HG03108 (cell line): ENCODE results near the gene CFDP1.
A peak's percentile ranks its signal among the peaks of the same experiment; 100 is the strongest.

Experiments
- ATAC-seq: cut with Tn5 transposase; IDR thresholded peaks from one replicate; pipeline ENCODE4 v1.9.1; 2021; ENCODE audit warnings: moderate library complexity; ENCODE audit not compliant: unreplicated experiment

The CFDP1 gene

DNA sequence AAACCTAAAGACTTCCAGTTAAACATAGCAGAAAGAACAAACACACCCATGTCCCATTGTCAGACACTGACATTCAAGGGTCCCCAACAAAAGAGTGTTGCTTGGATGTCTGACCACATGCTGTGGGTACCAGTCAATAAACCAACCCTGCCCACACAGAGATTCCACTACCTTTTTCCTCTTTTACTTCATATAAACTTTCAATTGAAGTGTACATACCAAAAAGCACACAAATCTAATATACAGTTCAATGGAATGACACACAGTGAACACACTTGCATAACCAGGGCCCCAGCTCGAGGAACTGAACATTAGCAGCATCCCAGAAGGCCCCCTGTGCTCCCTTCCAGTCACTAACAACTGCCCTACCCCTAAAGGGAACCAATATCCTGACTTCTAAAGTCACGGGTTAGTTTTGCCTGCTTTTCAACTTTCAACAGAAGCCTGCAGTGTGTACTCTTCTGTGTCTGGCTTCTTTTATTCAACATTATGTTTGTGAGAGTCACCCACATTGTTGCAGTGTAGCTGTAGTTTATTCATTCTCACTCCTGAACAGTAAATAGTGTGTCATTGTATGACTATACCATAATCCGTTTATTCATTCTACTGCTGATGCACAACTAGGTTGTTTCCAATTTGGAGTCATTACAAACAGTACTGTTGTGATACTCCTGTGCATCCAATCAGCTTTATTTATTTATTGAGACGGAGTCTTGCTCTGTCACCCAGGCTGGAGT, 18.0 kb downstream of the CFDP1 start:
- no peak for ATAC-seq

DNA sequence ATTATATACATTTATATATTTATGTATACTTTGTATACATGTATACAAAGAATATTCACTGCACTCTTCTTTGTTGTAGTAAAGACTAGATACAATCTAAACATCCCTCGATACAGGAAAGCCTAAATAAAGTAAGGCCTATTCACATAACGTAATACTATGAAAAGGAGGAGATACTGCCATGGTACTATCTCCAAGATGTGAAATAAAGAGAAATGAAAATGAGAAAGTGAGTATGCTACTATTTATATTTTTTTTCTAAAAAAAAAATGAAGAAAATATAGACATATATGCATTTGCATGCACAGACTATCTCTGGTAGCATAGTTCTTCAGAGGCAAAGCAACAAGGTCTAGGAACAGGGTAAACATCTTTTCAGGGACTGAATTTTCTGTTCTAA, 19.4 kb downstream of the CFDP1 start:
- no peak for ATAC-seq

DNA sequence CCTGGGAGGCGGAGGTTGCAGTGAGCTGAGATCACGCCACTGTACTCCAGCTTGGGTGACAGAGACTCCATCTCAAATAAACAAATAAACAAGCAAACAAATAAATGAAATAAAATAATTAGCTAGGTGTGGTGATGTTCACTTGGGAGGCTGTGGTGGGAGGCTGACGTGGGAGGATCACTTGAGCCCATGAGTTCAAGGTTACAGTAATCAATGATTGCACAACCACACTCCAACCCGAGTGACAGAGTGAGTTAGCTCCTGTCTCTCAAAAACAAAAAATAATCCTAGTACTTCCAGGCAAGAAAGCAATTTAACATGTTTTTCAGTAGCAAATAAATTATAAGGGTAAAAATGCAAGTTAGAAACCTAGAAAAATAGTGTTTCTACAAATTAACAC, 26.4 kb downstream of the CFDP1 start:
- no peak for ATAC-seq

DNA sequence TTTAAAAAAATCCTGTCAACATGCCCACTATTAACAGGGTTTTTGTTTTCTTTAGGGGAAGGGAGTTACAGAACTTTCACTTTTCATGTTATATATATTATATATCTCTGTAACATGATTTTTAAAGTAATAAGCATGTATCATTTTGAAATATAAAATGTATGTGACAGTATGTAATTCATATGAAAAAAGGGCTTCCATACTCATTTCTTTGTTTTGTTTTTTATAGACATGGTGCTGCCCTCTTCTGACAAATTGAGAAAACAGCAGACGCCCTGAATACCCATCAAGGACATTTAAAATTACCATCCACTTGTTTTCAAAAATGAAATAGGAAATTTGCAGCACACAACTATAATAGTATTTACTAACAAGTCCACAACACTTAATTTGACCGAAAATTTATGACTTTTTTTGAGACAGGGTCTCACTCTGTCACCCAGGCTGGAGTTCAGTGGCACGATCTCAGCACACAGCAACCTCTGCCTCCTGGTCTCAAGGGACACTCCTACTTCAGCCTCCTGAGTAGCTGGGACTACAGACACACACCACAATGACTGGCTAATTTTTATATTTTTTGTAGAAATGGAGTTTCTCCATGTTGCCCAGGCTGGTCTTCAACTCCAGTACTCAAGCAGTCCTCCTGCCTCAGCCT, 30.4 kb downstream of the CFDP1 start:
- ATAC-seq: no peak

DNA sequence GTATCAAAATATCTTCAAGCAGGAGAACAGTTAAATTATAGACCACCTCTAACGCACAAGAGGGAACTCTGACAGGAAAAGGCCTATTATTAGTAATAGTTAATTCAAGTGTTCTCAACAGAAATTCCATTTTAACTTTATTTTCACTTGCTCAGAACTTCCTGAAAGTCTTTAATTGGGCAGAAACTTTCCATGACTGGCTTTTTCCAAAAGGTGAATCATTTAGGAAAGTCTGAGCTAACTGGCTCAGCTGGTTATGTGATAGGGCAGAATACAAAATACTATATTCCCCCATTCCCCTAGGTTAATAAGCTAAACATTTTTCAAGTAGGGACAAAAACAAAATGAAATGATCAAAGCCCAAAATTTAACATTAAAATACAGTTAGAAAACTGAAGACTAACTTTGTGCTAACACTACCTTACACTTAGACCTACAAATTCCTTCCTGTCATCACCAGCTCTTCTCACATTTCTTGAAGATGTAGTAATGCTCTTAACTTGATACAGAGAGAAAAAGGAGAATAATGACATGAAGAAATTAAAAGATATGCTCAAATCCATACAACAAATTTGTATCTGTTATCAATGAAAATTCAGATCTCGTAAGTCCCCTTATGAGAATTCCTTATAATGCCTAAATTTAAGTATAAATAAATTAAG, 31.0 kb downstream of the CFDP1 start:
- ATAC-seq: no peak

DNA sequence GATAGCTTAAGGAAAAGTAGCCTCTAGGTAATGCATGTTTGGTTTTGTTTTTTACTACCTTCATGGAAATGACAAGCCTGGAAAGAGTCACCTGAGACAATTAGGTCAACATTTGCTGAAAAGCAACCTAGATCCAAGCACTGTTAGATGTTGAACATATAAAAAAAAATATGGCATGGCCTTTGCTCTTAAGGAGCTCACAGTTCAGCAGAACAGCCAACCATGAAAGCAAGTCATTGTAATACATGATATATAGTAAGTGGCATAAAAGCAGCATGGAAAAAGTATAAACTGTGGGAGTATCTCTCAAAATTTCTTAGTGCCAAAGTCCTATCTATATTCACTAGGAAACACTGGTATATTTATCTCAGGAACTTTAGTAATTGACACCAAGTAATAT, 31.6 kb downstream of the CFDP1 start:
- no peak for ATAC-seq

DNA sequence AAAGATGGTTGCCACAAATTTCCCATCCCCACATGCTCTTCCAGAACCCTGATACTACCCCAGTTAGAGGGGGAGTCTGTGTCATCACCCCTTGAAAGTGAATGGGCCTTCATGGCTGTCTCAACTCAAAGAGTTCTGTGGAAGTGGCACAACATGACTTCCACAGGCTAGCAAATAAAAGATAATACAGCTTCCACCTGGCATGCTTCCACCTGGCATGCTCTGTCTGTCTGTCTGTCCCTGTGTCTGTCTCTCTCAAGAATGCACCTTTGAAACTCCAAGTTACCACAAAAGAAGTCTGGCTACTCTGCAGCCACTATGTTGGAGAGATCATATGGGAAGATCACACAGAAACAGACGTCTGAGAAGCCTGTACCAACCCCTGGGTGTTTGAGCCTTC, 35.0 kb downstream of the CFDP1 start:
- ATAC-seq: no peak

DNA sequence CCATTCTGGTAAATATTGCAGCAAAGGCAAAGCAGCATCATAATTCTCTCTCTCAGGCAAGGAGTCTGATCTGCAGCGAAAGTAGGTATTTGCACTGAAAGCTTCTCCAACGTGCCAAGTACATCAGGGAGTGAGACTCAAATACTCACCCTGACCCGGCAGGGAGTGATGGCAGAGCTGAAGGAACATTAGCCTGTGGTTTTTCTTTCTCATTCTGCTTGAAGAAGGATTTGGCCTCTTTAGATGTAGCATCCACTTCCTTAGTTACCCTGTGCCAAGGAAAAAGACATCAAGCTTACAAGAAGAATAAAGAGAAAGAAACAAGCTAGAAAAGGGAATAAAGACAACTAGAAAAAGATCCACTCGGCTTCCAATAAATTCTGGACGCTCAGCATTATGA, 38.4 kb downstream of the CFDP1 start:
- ATAC-seq: no peak

DNA sequence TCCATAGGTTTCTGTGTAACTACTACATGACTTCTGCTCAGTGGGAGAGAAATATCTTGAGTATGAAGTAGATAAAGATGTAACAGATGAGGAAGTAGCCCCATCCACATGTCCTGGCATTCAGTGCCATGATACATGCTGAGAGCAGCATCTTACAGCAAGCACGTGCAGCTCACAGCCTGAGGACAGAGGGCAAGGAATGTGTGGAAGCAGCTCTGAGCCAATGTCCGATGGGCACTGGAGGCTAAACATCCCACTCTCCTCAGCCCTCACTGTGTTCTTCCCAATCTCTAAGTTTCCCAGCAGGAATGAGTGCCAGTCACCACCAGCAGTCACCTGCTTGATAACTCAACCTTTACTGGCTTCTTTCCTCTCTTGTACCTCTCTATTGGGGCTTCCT, 40.4 kb downstream of the CFDP1 start:
- no peak for ATAC-seq

DNA sequence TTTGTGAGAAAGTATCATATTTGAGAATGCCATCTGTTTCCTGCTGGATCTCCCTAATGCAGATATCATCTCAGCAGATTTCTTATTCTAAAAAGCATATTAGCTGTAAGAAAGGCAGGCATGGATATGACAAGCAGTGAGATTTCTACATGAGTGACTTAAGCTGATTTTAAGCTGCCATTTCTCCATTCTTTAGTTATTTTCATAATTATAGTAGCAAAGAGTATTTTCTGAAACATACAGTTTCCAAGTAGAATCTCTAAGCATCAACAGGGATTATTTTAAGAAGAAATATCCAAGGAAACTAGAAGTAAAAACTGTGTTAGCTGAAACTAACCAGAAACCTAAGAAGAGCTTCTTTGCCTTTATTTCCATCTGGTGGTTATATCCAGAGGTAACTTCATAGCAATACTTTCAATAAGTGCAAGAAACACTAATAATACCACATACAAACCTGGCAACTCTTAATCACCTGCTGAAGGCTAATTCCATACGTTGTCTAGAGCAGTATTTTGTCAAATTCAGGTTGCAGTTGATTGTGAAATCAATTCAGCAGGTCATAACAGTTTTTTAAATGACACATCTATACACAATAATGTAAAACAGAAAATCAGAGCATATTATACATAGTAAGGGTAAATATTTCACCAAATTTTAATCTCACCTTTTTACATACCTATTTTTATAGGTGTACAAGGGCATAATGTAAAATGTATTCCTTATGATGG, 42.2 kb downstream of the CFDP1 start:
- ATAC-seq: no peak

DNA sequence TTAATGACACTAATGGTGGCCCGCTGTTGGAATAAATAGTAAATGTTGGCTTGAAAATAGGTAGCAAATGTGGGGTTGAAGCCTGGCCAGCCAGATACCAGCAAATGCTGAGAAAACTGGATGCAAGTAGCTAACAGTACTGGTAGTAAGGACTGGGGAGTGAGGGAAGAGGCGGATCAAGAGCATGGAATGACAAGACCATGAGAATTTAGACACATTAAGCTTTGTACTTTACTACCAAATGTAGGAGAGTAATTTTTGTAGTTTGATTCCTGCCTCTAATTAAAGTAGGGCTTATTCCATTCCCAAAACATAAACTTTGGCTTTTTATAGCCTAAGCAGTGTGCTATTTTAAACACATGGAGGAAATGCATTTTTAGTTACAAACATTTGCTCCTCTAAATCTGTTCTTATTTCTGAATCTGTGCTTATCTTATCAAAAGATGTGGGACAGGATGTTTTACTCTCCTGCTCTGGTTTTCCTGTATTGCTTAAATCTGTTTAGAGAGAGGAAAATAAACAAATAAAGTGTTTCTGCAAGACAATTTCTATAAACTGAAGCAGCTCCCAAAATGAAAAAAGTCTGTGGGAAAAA, 44.1 kb downstream of the CFDP1 start:
- ATAC-seq: no peak

DNA sequence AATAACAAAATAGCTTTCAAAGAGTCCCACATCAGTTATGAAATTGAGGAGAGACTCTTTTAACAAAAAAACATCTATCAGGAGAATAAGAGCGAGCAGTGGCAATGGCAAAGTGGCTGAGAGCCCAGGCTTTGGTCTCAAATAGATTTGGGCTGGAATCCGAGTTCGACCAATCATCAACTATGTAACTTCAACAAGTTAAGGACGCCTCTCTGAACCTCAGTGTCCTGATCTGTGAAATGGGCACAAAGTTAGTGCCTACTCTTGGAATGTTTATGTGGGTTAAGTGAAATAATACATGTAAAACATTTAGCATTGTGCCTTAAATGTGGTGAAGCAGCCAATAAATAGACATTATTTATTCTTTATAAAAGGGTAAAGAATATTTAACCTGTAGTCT, 45.4 kb downstream of the CFDP1 start:
- ATAC-seq: no peak

DNA sequence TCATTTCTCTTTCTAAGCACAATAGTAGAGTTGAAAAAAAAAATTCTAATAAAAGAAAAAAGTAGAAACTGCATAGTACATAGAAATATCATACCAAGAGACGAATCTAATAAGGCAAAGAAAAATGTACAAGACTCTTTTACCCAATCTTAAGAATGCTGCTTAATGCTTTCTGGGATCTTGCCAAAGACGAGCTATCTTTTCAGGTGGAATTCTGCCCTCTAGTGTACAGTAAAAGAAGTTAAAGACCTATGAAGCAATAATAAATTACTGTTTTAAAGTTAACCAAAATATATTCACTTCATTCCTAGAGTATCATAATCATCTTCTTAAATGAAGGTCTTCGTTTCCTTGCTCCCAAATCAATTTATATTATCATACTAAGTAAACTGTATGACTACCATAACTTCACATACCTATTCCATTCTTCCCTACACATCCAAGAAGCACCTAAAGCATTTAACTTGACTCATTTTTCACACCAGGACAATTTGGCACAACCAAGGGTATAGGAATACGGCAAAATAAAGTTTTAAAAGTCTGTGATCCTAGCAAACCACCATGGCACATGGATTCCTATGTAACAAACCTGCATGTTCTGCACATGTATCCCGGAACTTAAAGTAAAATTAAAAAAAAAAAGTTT, 47.7 kb downstream of the CFDP1 start:
- ATAC-seq: no peak

DNA sequence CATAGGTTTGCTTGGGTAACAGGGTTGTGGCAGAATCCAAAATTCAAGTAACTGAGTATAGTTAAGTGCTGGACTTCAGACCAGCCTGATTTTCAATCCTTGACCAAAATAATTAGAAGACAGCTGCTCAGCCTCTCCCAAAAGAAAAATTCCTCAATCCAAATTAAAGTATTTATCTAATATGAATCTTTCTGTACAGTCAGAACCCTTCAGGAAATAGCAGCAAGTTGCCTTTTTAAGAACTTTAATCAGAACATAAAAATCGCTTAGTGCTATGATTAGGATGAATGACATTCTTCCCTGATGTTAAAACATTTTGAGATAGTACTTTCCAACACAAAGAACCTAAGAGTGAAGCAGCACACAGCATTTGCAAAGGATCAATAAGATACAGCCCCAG, 50.2 kb downstream of the CFDP1 start:
- no peak for ATAC-seq

DNA sequence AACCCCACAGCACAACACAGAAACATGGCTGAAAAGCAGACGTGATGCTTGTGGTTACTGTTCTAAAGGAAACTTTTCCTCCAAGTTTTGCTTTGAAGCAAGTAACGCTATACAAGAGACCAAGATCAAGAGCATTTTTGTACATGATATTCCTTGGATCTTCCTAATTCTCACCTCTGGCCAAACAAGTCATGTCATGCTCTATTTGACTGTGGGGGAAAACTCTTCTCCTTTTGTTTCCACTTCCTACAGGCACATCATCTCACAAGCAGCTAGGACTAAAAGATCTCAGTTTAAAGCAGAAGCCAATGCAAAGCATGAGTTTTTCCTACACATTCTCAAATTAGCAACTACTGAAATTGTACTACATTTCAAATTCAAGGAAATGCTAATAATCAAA, 50.7 kb downstream of the CFDP1 start:
- no peak for ATAC-seq

DNA sequence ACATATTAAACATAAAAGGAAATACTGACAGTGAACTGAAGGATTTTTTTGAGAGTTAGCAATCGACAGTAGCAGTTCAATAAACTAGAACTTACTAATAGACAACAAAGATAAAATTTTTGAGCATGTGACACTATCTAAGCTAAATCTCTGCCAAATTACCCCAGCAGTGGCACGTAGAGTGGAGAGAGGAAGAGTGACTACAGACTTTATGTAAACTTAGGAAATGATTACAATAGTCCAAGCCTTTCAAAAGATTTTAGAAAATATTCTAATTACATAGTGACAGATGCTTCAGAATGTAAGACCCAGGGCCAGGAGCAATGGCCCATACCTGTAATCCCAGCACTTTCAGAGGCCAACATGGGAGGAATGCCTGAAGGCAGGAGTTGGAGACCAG, 52.4 kb downstream of the CFDP1 start:
- ATAC-seq: no peak

DNA sequence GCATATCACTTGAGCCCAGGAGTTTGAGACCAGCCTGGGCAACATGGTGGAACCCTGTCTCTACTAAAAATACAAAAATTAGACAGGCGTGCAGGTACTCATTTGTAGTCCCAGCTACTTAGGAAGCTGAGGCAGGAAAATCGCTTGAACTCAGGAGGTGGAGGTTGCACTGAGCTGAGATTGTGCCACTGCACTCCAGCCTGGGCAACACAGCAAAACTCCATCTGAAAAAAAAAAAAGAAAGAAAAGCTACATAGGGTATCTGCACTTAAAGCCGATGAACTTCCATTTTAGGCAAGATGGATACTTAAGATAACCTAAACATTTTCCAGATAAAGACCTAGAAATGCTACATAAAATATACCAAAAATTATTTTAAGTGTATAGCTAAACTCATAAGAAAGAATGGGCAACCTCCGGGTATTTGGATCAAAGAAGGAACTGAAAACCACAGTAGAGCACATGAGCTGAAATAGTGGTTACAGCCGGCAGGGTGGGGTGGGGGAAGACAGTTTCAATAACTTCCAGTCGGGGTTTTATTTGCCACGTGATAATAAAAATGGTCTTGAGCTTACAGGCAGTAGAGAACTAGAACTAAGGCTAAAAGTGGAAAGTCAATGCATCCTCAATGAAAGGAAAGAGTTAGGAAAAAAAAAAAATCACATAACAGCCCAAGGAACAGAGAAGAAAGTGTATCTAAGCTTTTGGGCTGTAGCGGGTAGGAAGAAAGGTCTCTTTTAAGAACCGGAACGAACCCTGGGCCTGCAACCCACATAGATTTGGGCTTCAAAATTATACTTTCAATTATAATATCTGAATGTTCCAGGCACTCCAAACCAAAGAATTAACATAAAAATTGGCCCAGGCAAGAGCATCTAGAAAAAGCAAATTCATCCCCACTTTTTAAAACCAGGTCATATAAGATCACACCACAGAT, 53.1 kb downstream of the CFDP1 start:
- peak; percentile 73 for ATAC-seq

DNA sequence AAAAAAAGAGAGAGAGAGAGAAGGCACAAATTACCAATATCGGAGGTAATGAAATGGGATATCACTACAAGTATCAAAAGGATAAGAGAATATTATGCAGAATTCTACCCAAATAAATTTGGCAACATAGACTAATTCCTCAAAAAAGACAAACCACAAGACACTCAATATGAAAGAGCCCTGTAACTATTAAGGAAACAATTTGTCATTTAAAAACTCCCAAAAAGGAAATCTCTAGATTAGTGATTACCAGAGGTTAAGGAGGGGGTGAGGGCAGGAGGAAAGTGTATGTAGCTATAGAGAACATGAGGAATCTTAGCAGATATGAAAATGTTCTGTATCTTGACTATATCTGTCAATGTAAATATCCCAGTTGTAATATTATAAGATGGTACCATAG, 54.0 kb downstream of the CFDP1 start:
- ATAC-seq: peak; percentile 61

DNA sequence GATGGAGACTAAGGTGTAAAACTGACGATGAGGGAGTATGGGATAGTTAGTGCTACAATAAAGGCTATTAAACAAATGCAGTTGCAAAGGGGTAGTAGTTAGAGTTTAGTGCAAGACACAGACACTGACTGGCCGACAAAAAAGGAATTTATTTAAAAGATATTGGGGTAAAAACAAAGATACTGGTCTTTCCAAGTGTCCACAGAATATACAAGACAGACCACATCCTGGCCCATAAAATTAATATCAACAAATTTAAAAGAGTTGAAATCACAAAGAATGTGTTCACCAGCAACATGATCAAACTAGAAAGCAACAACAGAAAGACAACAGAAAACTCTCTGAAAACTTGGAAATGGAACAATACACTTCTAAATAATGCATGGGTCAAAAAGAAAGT, 54.7 kb downstream of the CFDP1 start:
- no peak for ATAC-seq
